GM21360 (cell line): ENCODE data around the gene RGN.
A peak's percentile ranks its signal among the peaks of the same experiment; 100 is the strongest.
"Not testable (repeated sequence)": the region's sequence is repeated elsewhere in the genome, so short reads cannot be mapped to it uniquely, and the experiment has no call there.

Experiments used
- ATAC-seq: cut with Tn5 transposase; IDR thresholded peaks from one replicate; pipeline ENCODE4 v1.9.1; 2021; ENCODE audit warnings: mild to moderate bottlenecking, moderate library complexity; ENCODE audit not compliant: unreplicated experiment

Gene RGN

GRCh38 chrX:47116551-47117110 lies 38.4 kb downstream of the RGN start:
- not testable (repeated sequence) for ATAC-seq

GRCh38 chrX:47124466-47124865 lies 46.2 kb downstream of the RGN start:
- not testable (repeated sequence) for ATAC-seq

- peak; percentile 92 for ATAC-seq
Measured at GRCh38 chrX:47129157-47129898, 51.1 kb downstream of the RGN start.

- ATAC-seq: no peak
Measured at GRCh38 chrX:47129899-47130358, 51.7 kb downstream of the RGN start.

GRCh38 chrX:47133493-47133892 lies 55.2 kb downstream of the RGN start:
- no peak for ATAC-seq

- not testable (repeated sequence) for ATAC-seq
Measured at GRCh38 chrX:47135650-47136049, 57.4 kb downstream of the RGN start.

- no peak for ATAC-seq
Measured at GRCh38 chrX:47138171-47138570, 59.9 kb downstream of the RGN start.
